ENCODE results near the gene NDE1. TPM values are rescaled to one million over a fixed set of nuclear protein-coding genes. Genes with fewer than 3 reads are reported as not detected.

The NDE1 gene
- total RNA-seq, 1 donor from 2014 or later, result 41.0 TPM

Other genes starting within 250 kb of the NDE1 start
- gene BMERB1, start 215.7 kb upstream of the NDE1 start, total RNA-seq, result 47.5 and 47.9 TPM in 2 replicates
- gene MARF1, start 7.1 kb upstream of the NDE1 start, total RNA-seq, result 79.7 and 83.0 TPM in 2 replicates
- 1.9 and 2.0 TPM in 2 replicates for gene MYH11, start 206.8 kb downstream of the NDE1 start, total RNA-seq
- 24.3 and 31.2 TPM in 2 replicates for gene CEP20, start 238.4 kb downstream of the NDE1 start, total RNA-seq